Muscle layer of duodenum (tissue), 2 donors: ENCODE measurements around the gene SRPK1.

Experiments used
- H3K27ac ChIP-seq: one replicate; pipeline ENCODE4 v1.7.0; 2013; ENCODE audit warnings: mild to moderate bottlenecking, low read length
- H3K27me3 ChIP-seq: one replicate; pipeline ENCODE4 v1.7.0; 2013; ENCODE audit warnings: low read depth, mild to moderate bottlenecking, control low read depth, low read length
- H3K36me3 ChIP-seq, 2 donors: one replicate each; pipeline ENCODE4 v1.7.0; 2013; ENCODE audit warnings: low read length in 2 of 2, control low read depth in 1 of 2, mild to moderate bottlenecking in 1 of 2; ENCODE audit not compliant: insufficient read depth in 2 of 2, control insufficient read depth in 1 of 2
- H3K4me1 ChIP-seq, 2 donors: one replicate each; pipeline ENCODE4 v1.7.0; 2013; ENCODE audit warnings: low read length in 2 of 2, mild to moderate bottlenecking in 2 of 2, control low read depth in 1 of 2, moderate library complexity in 1 of 2; ENCODE audit not compliant: insufficient read depth in 2 of 2, control insufficient read depth in 1 of 2
- H3K4me3 ChIP-seq, 2 donors: one replicate each; pipeline ENCODE4 v1.7.0; 2013; ENCODE audit warnings: low read length in 2 of 2, low read depth in 1 of 2, mild to moderate bottlenecking in 1 of 2
- H3K9me3 ChIP-seq, 2 donors: one replicate each; pipeline ENCODE4 v1.7.0; 2013; ENCODE audit warnings: low read length in 2 of 2, control low read depth in 1 of 2, mild to moderate bottlenecking in 1 of 2; ENCODE audit not compliant: control insufficient read depth in 1 of 2
- donor health status: healthy.

SRPK1 gene

DNA sequence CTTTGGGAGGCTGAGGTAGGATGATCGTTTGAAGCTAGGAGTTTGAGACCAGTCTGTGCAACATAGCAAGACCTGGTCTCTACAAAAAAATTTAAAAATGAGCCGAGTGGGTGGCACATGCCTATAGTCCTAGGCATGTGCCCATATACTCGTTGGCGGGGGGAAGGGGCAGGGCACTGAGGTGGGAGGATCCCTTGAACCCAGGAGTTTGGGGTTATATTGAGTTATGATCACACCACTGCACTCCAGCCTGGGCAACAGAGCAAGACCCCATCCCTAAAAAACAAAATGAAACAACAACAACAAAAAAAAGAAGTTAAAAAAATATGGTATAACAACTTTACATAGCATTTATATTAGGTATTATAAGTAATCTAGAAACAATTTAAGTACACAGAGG lies 67.9 kb downstream of the SRPK1 start:
- no peak overlapping the region for H3K27ac ChIP-seq
- H3K9me3 ChIP-seq = no peaks in the 10 kb centered on the region
- H3K27me3 ChIP-seq = no peaks in the 10 kb centered on the region
- no peaks in the 10 kb centered on the region for H3K4me1 ChIP-seq
- no peak overlapping the region for H3K4me3 ChIP-seq
- H3K36me3 ChIP-seq = peaks cover 27 to 43% of the 10 kb centered on the region in 2 donors

- peaks cover 12 to 33% of the 10 kb centered on the region in 2 donors for H3K36me3 ChIP-seq
- H3K4me1 ChIP-seq = no peaks in the 10 kb centered on the region
Measured at GRCh38 chr6:35850208-35850607, 70.7 kb downstream of the SRPK1 start.

DNA sequence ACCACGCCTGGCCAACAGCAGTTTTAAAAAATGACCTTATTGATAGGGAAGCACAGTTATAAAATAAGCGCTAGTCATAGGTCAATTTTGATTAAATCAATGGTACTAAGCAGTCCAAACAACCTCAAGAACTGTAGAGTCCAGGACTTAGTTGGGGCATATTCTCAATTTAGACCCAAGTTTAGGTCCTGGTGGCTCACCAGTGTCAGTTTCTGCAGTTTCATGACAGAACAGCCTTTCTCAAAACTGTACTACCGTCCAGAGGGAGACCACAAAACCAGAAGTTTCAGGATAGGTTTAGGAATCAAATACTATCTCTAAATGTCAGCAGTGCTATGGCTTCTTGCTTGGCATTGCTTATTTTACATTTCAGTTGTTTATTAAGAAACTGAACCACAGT lies 76.6 kb downstream of the SRPK1 start:
- no peaks in the 10 kb centered on the region for H3K4me1 ChIP-seq
- no peaks in the 10 kb centered on the region for H3K27me3 ChIP-seq
- no peak overlapping the region for H3K27ac ChIP-seq
- H3K9me3 ChIP-seq = no peaks in the 10 kb centered on the region
- H3K36me3 ChIP-seq = peaks cover 15 to 19% of the 10 kb centered on the region in 2 donors
- H3K4me3 ChIP-seq = no peak overlapping the region

More at GRCh38 chr6:35850208-35850607, 70.7 kb downstream of the SRPK1 start:
- Histone ChIP-seq H3K9me3 (no peaks in the 10 kb centered on the region), H3K4me3 (no peak overlapping the region), H3K27me3 (no peaks in the 10 kb centered on the region), H3K27ac (no peak overlapping the region)

GRCh38 chr6:35842381-35842780 lies 78.5 kb downstream of the SRPK1 start:
- no peak overlapping the region for H3K4me3 ChIP-seq
- H3K27me3 ChIP-seq = no peaks in the 10 kb centered on the region
- no peaks in the 10 kb centered on the region for H3K9me3 ChIP-seq
- H3K36me3 ChIP-seq = peaks cover 7 to 23% of the 10 kb centered on the region in 2 donors
- no peaks in the 10 kb centered on the region for H3K4me1 ChIP-seq
- H3K27ac ChIP-seq = no peak overlapping the region

- Histone ChIP-seq H3K27me3 (no peaks in the 10 kb centered on the region), H3K9me3 (no peaks in the 10 kb centered on the region), H3K27ac (no peak overlapping the region), H3K4me3 (no peak overlapping the region), H3K36me3 (peaks cover 16 to 23% of the 10 kb centered on the region in 2 donors), H3K4me1 (no peaks in the 10 kb centered on the region)
Measured at GRCh38 chr6:35839019-35839418, 81.9 kb downstream of the SRPK1 start.

DNA sequence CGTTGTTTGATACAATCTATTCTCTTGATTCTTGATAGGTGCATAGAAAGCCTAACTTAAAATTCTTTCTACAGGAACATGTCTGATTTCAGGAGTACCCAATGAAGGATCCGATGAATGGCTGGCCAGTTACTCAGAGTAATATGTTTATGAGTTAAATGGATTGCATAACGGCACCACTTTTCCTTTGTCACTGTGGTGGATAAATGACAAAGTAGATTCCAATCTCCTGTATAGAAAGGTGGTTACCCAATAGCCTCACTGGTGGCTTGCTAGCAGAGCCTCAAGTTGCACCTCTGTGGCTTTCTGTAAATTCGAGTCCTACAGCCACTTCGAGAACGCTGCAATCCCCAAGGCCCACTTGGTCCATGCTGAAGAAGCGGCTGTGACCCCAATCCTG lies 87.4 kb downstream of the SRPK1 start:
- Histone ChIP-seq H3K27ac (no peak overlapping the region), H3K36me3 (peaks cover 12 to 16% of the 10 kb centered on the region in 2 donors), H3K9me3 (no peaks in the 10 kb centered on the region), H3K4me3 (no peak overlapping the region), H3K4me1 (no peaks in the 10 kb centered on the region), H3K27me3 (no peaks in the 10 kb centered on the region)

DNA sequence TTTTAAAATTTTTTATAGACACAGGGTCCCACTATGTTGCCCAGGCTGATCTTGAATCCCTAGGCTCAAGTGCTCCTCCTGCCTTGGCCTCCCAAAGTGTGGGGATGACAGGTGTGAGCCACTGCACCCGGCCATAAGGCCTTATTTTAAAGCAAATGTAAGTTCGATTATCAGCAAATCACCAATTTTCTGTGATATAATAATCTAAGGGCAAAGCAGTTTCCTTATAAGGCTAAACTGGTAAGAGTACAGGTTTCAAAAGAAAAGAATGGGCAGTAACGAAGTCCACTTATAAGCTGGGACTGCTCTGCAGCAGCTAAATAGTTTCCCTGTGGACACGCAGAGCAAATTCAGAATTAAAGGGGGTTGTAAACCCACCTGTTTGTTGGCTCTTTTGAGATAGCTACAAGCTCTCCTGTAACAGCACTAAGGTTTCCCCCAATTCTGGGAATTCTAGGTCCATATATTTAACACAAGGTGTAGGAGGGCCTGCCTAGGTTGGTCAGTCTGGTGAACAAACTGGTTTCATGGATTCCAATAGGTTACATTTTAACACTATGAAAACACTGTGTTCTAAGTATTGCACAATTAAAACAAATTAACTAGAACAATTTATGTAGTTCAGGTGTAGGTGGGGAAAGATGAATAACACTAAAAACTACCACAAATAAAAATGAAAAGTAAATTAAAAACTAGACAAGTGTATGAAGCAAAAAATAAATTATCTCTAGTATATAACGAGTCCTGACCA lies 89.5 kb downstream of the SRPK1 start:
- H3K36me3 ChIP-seq = peaks cover 6 to 8% of the 10 kb centered on the region in 2 donors
- no peak overlapping the region for H3K27ac ChIP-seq
- H3K4me3 ChIP-seq = no peak overlapping the region
- no peaks in the 10 kb centered on the region for H3K9me3 ChIP-seq
- H3K4me1 ChIP-seq = no peaks in the 10 kb centered on the region
- H3K27me3 ChIP-seq = no peaks in the 10 kb centered on the region

GRCh38 chr6:35829306-35829705 lies 91.6 kb downstream of the SRPK1 start:
- no peaks in the 10 kb centered on the region for H3K27me3 ChIP-seq
- H3K27ac ChIP-seq = no peak overlapping the region
- no peaks in the 10 kb centered on the region for H3K9me3 ChIP-seq
- H3K36me3 ChIP-seq = peaks cover 0 to 8% of the 10 kb centered on the region in 2 donors
- H3K4me3 ChIP-seq = no peak overlapping the region
- H3K4me1 ChIP-seq = no peaks in the 10 kb centered on the region

GRCh38 chr6:35824552-35825192 lies 96.2 kb downstream of the SRPK1 start:
- no peaks in the 10 kb centered on the region for H3K27me3 ChIP-seq
- no peaks in the 10 kb centered on the region for H3K9me3 ChIP-seq
- no peak overlapping the region for H3K4me3 ChIP-seq
- no peaks in the 10 kb centered on the region for H3K36me3 ChIP-seq
- H3K27ac ChIP-seq = no peak overlapping the region
- H3K4me1 ChIP-seq = no peaks in the 10 kb centered on the region

- Histone ChIP-seq H3K27ac (no peak overlapping the region), H3K27me3 (no peaks in the 10 kb centered on the region), H3K36me3 (no peaks in the 10 kb centered on the region)
Measured at GRCh38 chr6:35823601-35824000, 97.3 kb downstream of the SRPK1 start.

DNA sequence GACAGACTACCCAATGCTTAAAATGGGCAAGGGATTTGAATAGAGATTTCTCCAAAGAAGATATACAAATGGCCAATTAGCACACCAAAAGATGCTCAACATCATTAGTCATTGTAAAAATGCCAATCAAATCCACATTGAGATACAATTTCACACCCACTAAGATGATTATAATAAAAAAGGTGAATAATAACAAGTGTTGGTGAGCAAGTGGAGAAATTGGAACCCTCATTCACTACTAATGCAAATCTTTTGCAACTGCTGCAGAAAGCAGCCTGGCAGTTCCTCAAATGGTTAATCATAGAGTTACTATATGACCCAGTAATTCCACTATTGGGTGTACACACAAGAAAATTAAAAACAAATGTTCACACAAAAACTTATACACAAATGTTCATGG lies 103.4 kb downstream of the SRPK1 start:
- Histone ChIP-seq H3K9me3 (peaks cover 0 to 12% of the 10 kb centered on the region in 2 donors), H3K36me3 (no peaks in the 10 kb centered on the region), H3K27ac (no peak overlapping the region), H3K4me3 (no peak overlapping the region), H3K27me3 (no peaks in the 10 kb centered on the region), H3K4me1 (no peaks in the 10 kb centered on the region)

More at GRCh38 chr6:35823601-35824000, 97.3 kb downstream of the SRPK1 start:
- H3K9me3 ChIP-seq = no peaks in the 10 kb centered on the region
- no peaks in the 10 kb centered on the region for H3K4me1 ChIP-seq
- H3K4me3 ChIP-seq = no peak overlapping the region

- H3K9me3 ChIP-seq = peaks cover 0 to 4% of the 10 kb centered on the region in 2 donors
- H3K4me1 ChIP-seq = no peaks in the 10 kb centered on the region
- no peak overlapping the region for H3K27ac ChIP-seq
- H3K4me3 ChIP-seq = no peak overlapping the region
- no peaks in the 10 kb centered on the region for H3K27me3 ChIP-seq
- no peaks in the 10 kb centered on the region for H3K36me3 ChIP-seq
Measured at GRCh38 chr6:35811699-35811995, 109.3 kb downstream of the SRPK1 start.
